KOPT-K1 (cell line): ENCODE data around the gene PKD2L1.
A peak's percentile ranks its signal among the peaks of the same experiment; 100 is the strongest.

ENCODE experiments used
- H3K27ac ChIP-seq: fragments of 200-600 bp; sonication (generic); 2 replicates; pipeline ENCODE4 v1.5.1; 2016; ENCODE audit warnings: antibody characterized with exemption, mild to moderate bottlenecking, low read depth, low read length; ENCODE audit not compliant: poor library complexity, severe bottlenecking
- H3K36me3 ChIP-seq: fragments of 200-600 bp; sonication (generic); 2 replicates; pipeline ENCODE4 v1.5.1; 2017; ENCODE audit warnings: antibody characterized with exemption, mild to moderate bottlenecking, low read length, moderate library complexity; ENCODE audit not compliant: insufficient read depth
- H3K9me3 ChIP-seq: fragments of 200-600 bp; sonication (generic); 2 replicates; pipeline ENCODE4 v1.5.1; 2017; ENCODE audit warnings: antibody characterized with exemption, low read length, mild to moderate bottlenecking; ENCODE audit not compliant: insufficient read depth, poor library complexity, severe bottlenecking

The PKD2L1 gene

DNA sequence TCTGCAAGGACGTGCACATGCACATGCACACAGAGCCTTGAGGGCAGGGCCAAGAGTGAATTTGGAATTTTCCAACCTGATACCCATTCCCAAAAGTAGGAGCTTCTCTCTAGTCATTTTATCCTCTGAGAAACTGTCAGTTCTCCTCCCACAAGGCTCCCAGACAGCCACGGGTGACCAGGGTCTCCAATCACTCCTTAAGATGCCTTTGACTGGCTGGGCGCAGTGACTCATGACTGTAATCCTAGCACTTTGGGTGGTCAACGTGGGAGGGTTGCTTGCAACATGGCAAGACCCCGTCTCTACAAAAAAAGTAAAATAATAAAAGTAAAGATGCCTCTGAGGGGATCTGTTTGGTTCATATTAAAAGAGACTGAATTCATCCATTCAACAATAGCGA, 30.2 kb upstream of the PKD2L1 start:
- H3K9me3 ChIP-seq = no peaks in the 10 kb centered on the region

DNA sequence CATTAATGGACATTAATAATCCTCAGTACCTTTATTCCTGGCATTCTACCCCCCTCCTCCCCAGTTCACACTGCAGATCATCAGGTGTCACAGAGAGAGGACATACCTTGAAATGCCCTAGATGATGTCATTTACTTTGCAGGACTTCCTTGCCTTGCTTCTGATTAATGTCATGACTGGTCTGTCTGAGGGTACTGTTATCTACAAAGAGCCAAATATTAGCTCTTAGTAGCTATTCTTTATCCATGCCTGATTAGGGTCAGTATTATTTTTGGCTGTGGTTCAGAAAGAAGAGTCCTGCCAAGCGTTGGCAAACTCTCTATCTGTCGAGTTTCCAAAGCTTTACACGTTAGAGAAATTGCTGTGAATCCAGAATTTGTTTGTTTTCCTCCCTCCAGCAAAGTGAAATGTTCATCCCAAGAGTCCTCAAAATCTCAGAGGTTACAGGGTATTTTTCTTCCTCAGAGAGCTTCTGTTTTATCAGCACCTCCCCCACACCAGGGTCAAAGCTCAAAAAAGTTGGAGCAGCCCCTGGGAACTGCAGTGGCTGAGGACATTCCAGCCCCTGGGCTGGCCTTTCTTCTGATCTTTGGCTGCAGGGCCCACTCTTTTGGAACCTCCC, 29.6 kb upstream of the PKD2L1 start:
- H3K36me3 ChIP-seq = peaks cover 98% of the 10 kb centered on the region
- no peaks in the 10 kb centered on the region for H3K9me3 ChIP-seq
- peak overlapping the region; percentile 30 for H3K27ac ChIP-seq

More for the DNA sequence above, 30.2 kb upstream of the PKD2L1 start:
- Histone ChIP-seq H3K27ac (no peak overlapping the region), H3K36me3 (peaks cover 98% of the 10 kb centered on the region)

DNA sequence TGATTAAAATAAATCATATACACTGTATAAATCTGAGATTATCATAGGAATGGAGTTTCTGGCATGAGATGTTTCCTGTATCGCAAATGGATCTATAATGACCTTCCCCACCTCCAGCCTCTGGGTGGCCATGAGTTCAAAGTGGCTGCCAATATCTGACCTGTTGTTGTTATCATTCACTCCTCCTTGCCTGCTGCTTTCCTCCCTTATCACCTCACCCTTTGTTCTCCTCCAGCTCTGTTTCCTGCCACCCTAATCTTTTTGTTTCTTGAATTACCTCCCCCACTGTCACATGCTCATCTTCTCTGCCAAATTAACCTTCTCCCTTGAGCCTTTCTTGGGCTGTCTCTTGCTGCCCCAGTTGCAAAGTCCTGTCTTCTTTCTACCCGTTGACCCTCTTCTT, 29.0 kb upstream of the PKD2L1 start:
- H3K9me3 ChIP-seq = no peaks in the 10 kb centered on the region
- H3K36me3 ChIP-seq = peaks cover 98% of the 10 kb centered on the region
- H3K27ac ChIP-seq = peak overlapping the region; percentile 30

DNA sequence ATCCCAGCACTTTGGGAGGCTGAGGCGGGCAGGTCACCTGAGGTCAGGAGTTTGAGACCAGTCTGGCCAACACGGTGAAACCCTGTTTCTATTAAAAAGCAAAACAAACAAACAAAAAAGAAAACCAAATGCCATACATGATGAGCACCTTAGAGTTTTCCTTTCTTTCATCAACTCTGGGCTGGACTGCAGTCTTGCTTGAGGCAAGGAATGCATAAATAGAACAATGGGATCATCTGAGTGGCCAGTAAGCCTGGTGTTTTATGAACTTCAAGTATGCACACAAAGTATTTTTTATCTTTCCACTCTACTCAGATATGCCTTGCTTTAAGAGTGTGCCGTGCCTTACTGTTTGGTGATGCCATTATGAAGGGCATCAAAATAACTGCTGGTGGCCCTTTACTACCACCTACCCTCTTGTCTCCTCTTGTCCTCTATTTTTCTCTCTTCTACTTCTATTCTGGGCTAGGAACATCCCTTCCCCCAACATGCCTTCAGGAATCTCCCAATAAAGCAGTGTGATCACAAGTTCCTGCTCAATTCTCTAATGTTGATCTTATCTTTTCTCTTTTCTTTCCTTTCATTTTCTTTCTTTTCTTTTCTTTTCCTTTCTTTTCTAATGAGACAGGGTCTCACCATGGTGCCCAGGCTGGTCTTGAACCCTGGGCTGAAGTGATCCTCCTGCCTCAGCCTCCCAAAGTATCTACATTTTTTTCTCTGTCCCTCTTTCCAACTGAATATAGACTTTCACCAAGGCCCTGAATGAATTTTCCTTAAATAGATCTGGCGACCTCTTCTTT, 27.2 kb upstream of the PKD2L1 start:
- H3K27ac ChIP-seq = no peak overlapping the region
- no peaks in the 10 kb centered on the region for H3K9me3 ChIP-seq
- peaks cover 98% of the 10 kb centered on the region for H3K36me3 ChIP-seq

DNA sequence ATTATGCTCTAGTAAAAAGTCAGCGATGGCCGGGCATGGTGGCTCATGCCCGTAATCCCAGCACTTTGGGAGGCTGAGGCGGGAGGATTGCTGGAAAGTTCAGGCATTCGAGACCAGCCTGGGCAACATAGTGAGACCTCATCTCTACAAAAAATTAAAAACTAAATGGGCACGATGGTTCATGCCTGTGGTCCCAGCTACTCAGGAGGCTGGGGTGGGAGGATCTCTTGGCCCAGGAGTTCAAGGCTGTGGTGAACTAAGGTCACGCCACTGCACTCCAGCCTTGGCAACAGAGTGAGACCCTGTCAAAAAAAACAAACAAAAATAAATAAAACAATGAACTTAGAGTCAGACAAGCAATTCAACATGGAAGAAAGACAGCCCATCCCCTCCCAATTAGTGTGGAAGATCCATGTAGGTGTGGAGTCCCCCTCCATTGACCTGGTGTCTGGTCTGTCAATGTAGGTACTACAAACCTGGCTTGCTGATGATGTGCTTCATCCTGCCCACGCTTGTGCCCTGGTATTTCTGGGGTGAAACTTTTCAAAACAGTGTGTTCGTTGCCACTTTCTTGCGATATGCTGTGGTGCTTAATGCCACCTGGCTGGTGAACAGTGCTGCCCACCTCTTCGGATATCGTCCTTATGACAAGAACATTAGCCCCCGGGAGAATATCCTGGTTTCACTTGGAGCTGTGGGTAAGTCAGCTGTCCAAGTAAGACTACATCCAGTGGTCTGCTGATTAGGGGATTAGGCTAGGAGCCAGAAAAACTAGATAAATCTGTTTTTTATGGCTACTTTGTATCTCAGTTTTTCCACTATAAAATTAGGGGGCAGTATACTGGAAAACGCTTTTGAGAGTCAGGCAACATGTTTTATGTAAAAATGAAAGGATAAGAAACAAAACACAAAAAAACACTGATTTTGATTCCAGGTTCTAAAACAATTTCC, 26.3 kb upstream of the PKD2L1 start:
- no peak overlapping the region for H3K27ac ChIP-seq
- H3K36me3 ChIP-seq = peaks cover 98% of the 10 kb centered on the region
- H3K9me3 ChIP-seq = no peaks in the 10 kb centered on the region

DNA sequence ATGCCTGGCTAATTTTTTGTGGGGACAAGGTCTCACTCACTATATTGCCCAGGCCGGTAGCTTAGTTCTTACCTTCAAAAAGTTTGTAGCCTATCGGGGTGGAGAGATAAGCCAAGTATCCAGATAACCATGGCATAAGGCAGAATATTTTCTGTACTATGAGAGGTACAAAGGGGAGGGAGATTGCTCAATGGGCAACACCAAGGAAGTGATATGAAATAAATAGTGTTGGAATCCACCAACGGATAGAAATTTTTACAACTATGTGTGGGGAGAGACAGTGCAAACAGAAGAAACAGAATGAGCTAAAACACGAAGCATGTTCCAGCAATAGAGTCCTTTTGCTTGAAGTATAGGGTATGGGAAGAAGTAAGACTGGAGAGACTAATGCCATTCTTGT, 25.1 kb upstream of the PKD2L1 start:
- H3K36me3 ChIP-seq = peaks cover 98% of the 10 kb centered on the region
- no peak overlapping the region for H3K27ac ChIP-seq

DNA sequence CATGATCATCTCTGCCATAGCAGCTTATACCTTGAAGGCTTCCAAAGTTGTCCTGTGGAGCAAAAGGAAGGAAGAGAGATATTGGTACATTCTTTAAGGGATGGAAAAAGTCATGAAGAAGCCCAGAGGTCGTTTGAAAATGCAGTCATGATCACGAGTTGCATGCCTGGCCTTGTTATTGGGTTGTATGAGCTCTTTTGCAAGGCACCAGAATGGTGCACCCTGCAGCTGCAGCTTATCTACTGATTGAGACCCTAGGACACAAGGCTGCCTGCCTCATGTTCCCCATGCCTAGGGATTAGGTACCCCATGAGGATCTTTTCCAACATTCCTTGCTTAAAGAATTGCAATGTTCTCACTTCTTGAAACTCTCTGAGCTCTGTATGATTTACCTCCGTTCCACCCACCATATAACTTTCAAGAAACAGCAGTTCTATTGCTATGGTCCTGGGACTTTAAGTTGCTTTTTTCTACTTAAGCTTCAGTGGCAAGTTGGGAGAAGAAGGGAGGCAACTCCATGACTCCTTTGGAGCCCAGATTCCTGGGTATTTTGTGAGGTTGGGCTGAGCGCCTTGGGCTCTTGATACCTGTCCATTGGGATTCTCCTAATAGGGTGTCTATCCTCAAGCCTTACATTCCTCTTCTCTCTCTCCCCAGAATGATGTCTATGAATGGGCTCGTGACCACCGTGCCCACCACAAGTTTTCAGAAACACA, 23.9 kb upstream of the PKD2L1 start:
- H3K36me3 ChIP-seq = peaks cover 98% of the 10 kb centered on the region
- H3K9me3 ChIP-seq = no peaks in the 10 kb centered on the region
- H3K27ac ChIP-seq = no peak overlapping the region

More for the DNA sequence above, 25.1 kb upstream of the PKD2L1 start:
- H3K9me3 ChIP-seq = no peaks in the 10 kb centered on the region

DNA sequence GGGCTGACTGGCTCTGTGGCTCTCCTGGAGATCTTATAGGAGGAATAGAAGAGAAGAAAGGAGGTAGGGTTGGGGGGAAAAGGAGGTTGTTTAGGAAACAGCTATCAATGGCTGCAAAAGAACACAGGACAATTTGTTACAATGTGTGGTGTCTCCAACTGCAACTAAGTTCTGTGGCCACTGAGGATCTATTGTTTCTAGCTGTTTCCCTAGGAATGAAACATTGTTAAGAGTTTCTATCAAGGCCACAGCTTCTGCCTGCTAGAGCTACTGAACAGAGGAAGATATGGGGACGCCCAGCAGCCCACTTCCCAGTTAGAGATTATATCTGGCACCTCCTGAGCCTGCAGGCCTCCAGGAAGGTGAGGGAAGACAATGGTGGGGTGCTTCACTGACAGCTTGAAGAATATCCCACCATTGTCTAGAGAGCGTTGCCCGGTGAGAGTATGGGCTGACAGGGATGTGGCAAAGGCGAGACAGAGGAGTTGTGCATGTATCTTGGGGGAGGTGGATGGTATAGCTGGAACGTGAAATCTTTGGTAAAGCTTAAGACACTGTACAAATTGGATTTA, 21.0 kb upstream of the PKD2L1 start:
- Histone ChIP-seq H3K36me3 (peaks cover 87% of the 10 kb centered on the region), H3K27ac (peak overlapping the region; percentile 97), H3K9me3 (no peaks in the 10 kb centered on the region)

DNA sequence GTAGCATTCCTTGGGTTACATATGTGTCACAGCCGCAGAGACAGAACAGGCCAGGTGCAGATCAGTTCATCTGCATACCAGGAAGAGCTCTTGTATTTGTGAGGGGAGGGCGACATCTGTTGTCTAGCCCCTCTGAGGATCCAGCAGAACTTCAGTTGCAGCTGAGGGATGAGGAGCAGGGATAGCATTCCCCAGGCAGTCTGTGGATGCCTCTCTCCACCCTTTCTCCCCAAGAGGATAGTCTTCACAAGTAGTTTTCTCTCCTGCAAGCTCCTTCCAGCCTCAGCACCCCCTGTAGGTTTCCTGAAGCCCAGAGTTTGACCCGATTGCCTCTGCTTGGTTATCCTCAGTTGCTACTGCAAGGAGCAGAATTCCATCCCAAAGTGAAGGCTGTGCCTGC, 19.6 kb upstream of the PKD2L1 start:
- Histone ChIP-seq H3K9me3 (no peaks in the 10 kb centered on the region), H3K36me3 (peaks cover 74% of the 10 kb centered on the region), H3K27ac (peak overlapping the region; percentile 97)

DNA sequence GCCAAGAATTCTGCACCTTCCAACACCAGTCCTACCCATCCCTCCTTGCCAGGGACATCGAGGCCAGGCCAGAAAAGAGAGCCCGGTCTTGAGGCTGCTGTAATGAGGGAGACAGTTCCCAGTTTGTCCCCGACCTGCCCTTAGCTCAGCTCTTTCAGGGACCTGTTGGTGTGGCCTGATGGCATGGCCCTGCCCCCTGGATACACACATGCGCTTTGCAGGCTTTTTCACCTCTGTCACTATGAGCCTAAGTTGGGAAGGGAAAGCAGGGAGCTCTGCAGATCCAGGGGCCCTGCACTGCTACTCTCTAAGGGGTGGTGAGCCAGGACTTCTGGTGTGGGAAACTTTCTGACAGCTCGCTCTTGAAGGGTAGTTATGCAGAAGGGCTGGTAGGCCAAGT, 19.1 kb upstream of the PKD2L1 start:
- Histone ChIP-seq H3K9me3 (no peaks in the 10 kb centered on the region), H3K36me3 (peaks cover 68% of the 10 kb centered on the region), H3K27ac (peak overlapping the region; percentile 97)

DNA sequence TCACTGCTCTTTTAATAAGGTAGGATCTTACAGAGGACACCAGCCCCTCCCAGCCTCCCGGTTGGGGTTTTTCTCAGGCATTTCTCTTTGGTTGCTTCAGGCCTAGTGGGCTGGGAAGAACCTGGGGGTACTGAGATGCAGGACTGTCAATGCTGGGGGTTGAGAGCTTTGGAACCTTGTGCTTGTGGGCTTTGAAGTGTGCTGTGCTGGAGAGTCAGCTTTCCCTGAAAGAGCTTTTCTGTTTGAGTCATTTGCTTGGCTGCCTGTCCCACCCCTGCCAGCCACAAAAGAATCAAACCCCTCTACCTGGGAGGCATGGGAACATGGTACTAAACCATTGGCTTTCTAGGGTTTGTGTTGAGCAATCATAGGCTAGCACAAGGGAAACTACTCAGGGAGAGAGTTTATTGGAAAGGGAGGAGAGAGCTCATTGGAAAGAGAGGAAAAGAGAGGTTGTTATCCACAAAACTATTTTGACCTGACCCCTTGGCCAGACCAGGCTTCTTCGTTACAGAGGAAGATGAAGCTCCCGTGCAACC, 18.4 kb upstream of the PKD2L1 start:
- no peaks in the 10 kb centered on the region for H3K9me3 ChIP-seq
- H3K36me3 ChIP-seq = peaks cover 62% of the 10 kb centered on the region
- peak overlapping the region; percentile 97 for H3K27ac ChIP-seq

DNA sequence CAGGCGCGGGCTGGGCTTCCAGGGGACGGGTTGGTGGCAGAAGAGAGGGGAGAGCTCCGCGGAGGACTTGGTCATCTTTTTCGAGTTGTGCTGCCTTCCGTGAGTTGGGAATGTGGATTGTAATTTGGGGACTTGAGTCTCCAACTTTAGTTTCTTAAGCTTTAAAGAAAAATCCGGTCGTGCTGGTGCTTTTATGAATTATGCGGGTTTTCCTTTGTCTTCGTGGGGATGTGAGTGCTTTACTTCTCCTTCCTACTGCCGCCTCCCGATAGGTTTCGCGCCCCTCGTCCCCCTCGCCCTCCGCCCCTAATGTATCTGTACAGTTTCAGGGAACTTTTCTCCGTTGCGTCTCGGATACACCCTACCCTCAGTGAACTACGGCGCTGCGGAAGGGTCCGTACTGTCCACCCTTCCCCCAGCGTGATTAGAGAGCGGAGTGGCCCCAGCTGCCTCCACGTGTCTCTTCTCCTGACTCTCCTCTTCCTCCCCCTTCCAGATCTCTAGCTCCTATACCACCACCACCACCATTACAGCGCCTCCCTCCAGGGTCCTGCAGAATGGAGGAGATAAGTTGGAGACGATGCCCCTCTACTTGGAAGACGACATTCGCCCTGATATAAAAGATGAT, 17.7 kb upstream of the PKD2L1 start:
- peaks cover 54% of the 10 kb centered on the region for H3K36me3 ChIP-seq
- H3K9me3 ChIP-seq = no peaks in the 10 kb centered on the region
- peak overlapping the region; percentile 97 for H3K27ac ChIP-seq

DNA sequence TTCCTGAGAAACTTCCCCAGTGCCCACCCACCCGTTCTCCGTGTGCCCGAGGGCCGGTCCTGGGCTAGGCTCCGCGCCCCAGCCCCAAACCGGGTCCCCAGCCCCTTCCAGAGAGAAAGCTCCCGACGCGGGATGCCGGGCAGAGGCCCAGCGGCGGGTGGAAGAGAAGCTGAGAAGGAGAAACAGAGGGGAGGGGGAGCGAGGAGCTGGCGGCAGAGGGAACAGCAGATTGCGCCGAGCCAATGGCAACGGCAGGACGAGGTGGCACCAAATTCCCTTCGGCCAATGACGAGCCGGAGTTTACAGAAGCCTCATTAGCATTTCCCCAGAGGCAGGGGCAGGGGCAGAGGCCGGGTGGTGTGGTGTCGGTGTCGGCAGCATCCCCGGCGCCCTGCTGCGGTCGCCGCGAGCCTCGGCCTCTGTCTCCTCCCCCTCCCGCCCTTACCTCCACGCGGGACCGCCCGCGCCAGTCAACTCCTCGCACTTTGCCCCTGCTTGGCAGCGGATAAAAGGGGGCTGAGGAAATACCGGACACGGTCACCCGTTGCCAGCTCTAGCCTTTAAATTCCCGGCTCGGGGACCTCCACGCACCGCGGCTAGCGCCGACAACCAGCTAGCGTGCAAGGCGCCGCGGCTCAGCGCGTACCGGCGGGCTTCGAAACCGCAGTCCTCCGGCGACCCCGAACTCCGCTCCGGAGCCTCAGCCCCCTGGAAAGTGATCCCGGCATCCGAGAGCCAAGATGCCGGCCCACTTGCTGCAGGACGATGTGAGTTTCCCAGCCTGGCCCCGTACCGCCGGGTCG, 16.9 kb upstream of the PKD2L1 start, which contains the start of gene SCD:
TSS of gene SCD (plus strand) at position 469 of the 803 bp plus-strand sequence. CDS start at position 741, 272 bp downstream.
- no peaks in the 10 kb centered on the region for H3K9me3 ChIP-seq
- peaks cover 47% of the 10 kb centered on the region for H3K36me3 ChIP-seq
- H3K27ac ChIP-seq = peak within 1 kb of the TSS; percentile 97
